GM10266 (cell line): ENCODE results near the gene SPTBN2.
A peak's percentile ranks its signal among the peaks of the same experiment; 100 is the strongest.

Experiments used
- DNase-seq: peaks from one replicate; pipeline ENCODE4 v3.0.0; 2012; ENCODE audit errors: extremely low spot score
- TF ChIP-seq, protein P1 (sequence below): IDR thresholded peaks from 2 replicates; pipeline ENCODE4 v1.5.1; 2012; ENCODE audit warnings: mild to moderate bottlenecking, low read depth; ENCODE audit not compliant: control insufficient read depth, insufficient read depth; ENCODE audit errors: missing control alignments

Gene SPTBN2

DNA sequence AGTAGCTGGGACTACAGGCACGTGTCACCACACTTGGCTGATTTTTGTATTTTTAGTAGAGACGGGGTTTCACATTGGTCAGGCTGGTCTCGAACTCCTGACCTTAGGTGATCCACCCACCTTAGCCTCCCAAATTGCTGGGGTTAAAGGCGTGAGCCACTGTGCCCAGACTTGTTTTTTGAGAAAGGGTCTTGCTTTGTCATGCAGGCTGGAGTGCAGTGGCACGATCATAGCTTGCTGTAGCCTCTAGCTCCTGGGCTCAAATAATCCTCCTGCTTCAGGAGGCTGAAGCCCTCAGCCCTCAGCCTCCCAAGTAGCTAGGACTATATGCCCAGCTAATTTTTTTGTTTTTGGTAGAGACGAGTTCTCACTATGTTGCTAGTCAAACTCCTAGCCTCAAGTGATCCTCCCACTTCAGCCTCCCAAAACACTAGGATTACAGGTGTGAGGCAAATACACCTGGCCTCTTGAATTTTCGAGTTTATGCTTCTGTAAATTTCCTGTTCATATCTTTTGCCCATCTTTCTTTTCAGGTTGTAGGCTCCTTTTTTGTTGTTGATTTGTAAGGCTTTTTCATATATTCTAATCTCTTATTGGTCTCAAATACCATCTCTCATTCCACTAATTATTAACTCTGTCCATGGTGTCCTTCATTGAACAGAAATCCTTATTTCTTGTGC, 47.9 kb downstream of the SPTBN2 start:
- no peak for DNase-seq
- TF ChIP-seq, protein P1, sequence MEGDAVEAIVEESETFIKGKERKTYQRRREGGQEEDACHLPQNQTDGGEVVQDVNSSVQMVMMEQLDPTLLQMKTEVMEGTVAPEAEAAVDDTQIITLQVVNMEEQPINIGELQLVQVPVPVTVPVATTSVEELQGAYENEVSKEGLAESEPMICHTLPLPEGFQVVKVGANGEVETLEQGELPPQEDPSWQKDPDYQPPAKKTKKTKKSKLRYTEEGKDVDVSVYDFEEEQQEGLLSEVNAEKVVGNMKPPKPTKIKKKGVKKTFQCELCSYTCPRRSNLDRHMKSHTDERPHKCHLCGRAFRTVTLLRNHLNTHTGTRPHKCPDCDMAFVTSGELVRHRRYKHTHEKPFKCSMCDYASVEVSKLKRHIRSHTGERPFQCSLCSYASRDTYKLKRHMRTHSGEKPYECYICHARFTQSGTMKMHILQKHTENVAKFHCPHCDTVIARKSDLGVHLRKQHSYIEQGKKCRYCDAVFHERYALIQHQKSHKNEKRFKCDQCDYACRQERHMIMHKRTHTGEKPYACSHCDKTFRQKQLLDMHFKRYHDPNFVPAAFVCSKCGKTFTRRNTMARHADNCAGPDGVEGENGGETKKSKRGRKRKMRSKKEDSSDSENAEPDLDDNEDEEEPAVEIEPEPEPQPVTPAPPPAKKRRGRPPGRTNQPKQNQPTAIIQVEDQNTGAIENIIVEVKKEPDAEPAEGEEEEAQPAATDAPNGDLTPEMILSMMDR: no peak

- TF ChIP-seq, protein P1: no peak
- DNase-seq: peak; percentile 97
Measured at GRCh38 chr11:66677599-66678375, 51.2 kb downstream of the SPTBN2 start, which contains the start of gene RBM4B. Gene RBM4B, minus strand, starts transcription at chr11:66677887. Its CDS starts 808 bp downstream, at chr11:66677079.

- TF ChIP-seq, protein P1: no peak
- no peak for DNase-seq
Measured at GRCh38 chr11:66676931-66677598, 52.0 kb downstream of the SPTBN2 start.

GRCh38 chr11:66676282-66676919, 52.6 kb downstream of the SPTBN2 start:
- TF ChIP-seq, protein P1: no peak
- DNase-seq: no peak

- DNase-seq: no peak
- TF ChIP-seq, protein P1: no peak
Measured at GRCh38 chr11:66674964-66675602, 53.9 kb downstream of the SPTBN2 start.

GRCh38 chr11:66670816-66671215, 58.2 kb downstream of the SPTBN2 start:
- DNase-seq: no peak
- TF ChIP-seq, protein P1: no peak
